Duodenal mucosa (tissue), 2 donors: ENCODE measurements around the gene AACS.

ENCODE experiments used
- H3K27ac ChIP-seq: one replicate; pipeline ENCODE4 v1.7.0; 2013; ENCODE audit warnings: low read depth, low read length
- H3K27me3 ChIP-seq, 2 donors: one replicate each; pipeline ENCODE4 v1.7.0; 2013; ENCODE audit warnings: low read length in 2 of 2, control low read depth in 1 of 2; ENCODE audit not compliant: insufficient read depth in 2 of 2, control insufficient read depth in 1 of 2
- H3K36me3 ChIP-seq, 2 donors: one replicate each; pipeline ENCODE4 v1.7.0; 2013; ENCODE audit warnings: low read length in 2 of 2, control low read depth in 1 of 2; ENCODE audit not compliant: insufficient read depth in 2 of 2, control insufficient read depth in 1 of 2
- H3K4me1 ChIP-seq, 2 donors: one replicate each; pipeline ENCODE4 v1.7.0; 2013; ENCODE audit warnings: low read length in 2 of 2, control low read depth in 1 of 2; ENCODE audit not compliant: insufficient read depth in 2 of 2, control insufficient read depth in 1 of 2
- H3K4me3 ChIP-seq, 2 donors: one replicate each; pipeline ENCODE4 v1.7.0; 2013; ENCODE audit warnings: low read length in 2 of 2, low read depth in 1 of 2
- H3K9ac ChIP-seq, 2 donors: one replicate each; pipeline ENCODE4 v1.7.0; 2013; ENCODE audit warnings: low read length in 2 of 2, low read depth in 1 of 2
- H3K9me3 ChIP-seq, 2 donors: one replicate each; pipeline ENCODE4 v1.7.0; 2013; ENCODE audit warnings: low read length in 2 of 2, control low read depth in 1 of 2; ENCODE audit not compliant: control insufficient read depth in 1 of 2

AACS gene

DNA sequence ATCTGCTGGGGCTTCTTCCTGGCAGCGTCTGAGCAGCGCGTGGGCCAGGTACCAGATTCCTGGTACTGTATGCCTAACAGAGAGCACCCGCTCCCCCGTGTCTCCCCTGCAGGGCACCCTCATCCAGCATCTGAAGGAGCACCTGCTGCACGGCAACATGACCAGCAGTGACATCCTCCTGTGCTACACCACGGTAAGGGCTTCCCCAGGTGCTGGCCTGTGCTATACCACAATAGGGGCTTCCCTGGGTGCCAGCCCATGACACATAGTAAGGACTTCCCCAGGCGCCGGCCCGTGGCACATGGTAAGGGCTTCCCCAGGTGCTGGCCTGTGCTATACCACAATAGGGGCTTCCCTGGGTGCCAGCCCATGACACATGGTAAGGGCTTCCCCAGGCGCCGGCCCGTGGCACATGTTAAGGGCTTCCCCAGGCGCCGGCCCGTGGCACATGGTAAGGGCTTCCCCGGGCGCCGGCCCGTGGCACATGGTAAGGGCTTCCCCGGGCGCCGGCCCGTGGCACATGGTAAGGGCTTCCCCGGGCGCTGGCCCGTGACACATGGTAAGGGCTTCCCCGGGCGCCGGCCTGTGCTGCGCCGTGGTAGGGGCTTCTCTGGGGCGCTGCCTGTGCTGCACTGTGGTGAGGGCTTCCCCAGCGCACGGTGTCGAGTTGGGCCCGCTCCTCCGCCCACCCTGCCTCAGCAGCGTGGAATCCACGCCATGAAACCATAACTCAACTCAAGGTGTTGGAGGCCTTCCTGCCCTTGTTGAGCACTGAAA lies 49.3 kb downstream of the AACS start:
- no peak overlapping the region for H3K4me3 ChIP-seq
- H3K36me3 ChIP-seq, result peaks cover 8 to 55% of the 10 kb centered on the region in 2 donors
- H3K9me3 ChIP-seq, result no peaks in the 10 kb centered on the region
- no peak overlapping the region for H3K27ac ChIP-seq
- no peaks in the 10 kb centered on the region for H3K4me1 ChIP-seq
- no peaks in the 10 kb centered on the region for H3K27me3 ChIP-seq
- no peak overlapping the region for H3K9ac ChIP-seq

DNA sequence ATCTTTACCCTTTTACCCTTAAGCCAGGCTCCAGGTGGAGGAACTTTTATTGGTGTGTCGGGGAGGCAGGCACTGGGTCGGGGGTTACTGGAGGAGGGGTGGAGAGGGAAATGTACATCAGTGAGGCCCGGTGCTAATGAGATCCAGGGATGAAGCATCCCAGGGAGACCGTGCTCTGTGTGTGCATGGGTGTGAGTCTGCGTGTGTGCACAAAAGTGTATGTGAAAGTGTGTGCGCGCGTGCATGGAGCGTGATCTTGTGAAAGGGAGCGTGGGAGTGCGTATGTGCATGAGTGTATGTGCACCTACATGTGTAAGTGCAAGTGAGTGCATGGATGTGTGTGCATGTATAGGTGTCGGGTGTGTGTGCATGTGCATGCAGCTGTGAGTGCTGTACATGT lies 55.3 kb downstream of the AACS start:
- Histone ChIP-seq H3K4me1 (peaks cover 5 to 15% of the 10 kb centered on the region in 2 donors), H3K27me3 (no peaks in the 10 kb centered on the region), H3K36me3 (peaks cover 7 to 58% of the 10 kb centered on the region in 2 donors), H3K9ac (no peak overlapping the region), H3K4me3 (no peak overlapping the region), H3K9me3 (no peaks in the 10 kb centered on the region), H3K27ac (no peak overlapping the region)

DNA sequence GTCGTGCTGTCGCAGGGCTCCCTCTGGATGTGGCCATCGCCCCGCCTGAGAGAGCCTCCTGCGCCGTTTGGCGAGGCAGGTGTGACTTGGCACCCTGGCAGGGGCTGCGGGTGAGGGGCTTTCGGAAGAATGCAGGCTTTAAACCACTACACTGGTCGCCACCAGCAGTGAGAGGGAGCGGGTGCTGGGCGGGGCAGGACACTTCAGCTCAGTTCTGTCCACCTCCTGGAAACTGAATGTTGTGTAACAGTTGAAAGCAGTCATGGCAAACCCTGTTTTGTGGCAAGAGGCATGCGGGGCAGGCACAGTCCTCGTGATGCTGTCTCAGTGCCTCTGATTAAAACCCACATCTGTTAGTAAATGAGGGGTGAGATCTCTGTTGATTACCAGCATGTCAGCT lies 55.9 kb downstream of the AACS start:
- no peaks in the 10 kb centered on the region for H3K27me3 ChIP-seq
- peaks cover 7 to 57% of the 10 kb centered on the region in 2 donors for H3K36me3 ChIP-seq
- peaks cover 5 to 15% of the 10 kb centered on the region in 2 donors for H3K4me1 ChIP-seq
- H3K4me3 ChIP-seq, result no peak overlapping the region
- H3K9ac ChIP-seq, result no peak overlapping the region
- no peaks in the 10 kb centered on the region for H3K9me3 ChIP-seq
- no peak overlapping the region for H3K27ac ChIP-seq

DNA sequence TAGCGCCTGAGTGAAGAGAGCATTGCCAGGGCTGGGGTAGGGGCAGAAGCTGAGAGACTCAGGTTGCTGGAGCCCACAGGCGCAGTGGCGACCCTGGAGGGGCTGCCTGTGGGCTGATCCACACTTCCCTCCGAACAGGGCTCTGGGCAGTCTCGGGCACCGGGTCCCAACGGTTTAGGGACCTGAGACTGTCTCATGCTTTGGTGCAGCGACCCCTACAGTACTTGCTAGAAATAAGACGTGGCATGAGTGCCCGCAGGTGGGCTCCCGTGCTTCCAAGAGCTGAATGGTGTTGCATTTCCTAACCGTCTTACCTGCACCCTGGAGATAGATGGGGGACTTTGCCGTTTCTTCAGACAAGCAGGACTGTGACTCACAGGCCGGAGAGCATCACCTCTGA lies 57.4 kb downstream of the AACS start:
- no peak overlapping the region for H3K27ac ChIP-seq
- no peaks in the 10 kb centered on the region for H3K27me3 ChIP-seq
- H3K36me3 ChIP-seq, result peaks cover 7 to 59% of the 10 kb centered on the region in 2 donors
- H3K4me1 ChIP-seq, result peaks cover 5 to 15% of the 10 kb centered on the region in 2 donors
- no peak overlapping the region for H3K4me3 ChIP-seq
- no peaks in the 10 kb centered on the region for H3K9me3 ChIP-seq
- H3K9ac ChIP-seq, result no peak overlapping the region

DNA sequence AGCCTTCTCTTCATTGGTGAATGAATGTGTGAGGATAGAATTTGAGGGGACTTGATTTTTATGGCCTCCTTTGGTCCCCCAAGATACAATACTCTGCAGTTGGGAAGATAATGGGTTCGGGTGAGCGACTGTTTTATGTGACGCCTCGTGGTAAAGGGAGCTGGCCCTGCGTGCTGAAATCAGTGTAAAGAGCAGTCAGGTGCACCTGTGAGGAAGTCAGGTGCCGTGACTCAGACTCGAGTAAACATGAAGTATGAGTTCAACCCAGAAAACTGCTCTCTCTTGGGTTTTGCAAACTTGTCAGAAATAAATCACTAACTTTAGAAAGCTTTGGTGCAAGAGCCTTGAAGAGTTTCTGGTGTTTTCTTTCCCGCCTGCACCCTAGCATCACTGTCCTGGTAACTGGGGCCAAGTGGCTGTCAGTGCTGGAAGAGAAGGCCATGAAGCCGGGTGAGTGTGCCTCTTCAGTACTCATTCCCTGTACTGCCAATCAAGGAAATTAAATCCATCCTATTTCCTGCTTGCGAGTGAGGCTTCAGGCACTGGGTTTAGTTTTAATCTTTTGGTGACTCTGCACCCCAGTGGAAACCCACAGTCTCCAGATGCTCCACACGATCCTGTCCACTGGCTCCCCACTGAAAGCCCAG lies 59.2 kb downstream of the AACS start:
- Histone ChIP-seq H3K27me3 (no peaks in the 10 kb centered on the region), H3K4me1 (peaks cover 5 to 15% of the 10 kb centered on the region in 2 donors), H3K9me3 (no peaks in the 10 kb centered on the region), H3K27ac (no peak overlapping the region), H3K9ac (no peak overlapping the region), H3K36me3 (peaks cover 1 to 49% of the 10 kb centered on the region in 2 donors), H3K4me3 (no peak overlapping the region)

DNA sequence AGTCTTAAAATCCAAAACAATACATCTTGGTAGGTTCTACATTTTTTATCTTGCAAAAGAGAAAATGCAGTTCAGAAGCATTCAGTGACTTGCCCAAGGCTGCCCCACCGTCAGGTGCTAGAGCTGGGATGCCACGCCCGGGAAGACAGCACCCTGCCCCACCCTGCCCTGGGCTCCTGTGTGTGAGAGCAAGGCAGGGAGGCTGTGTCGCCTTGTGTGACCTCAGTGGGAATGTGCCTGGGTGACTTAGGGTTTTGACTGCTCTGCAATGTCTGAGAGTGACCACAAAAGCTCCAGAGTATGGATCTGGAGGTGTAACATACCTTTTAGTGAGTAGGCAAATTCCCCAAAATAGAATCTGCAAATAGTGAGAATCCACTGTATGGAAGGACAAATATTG lies 60.0 kb downstream of the AACS start:
- H3K9me3 ChIP-seq, result no peaks in the 10 kb centered on the region
- H3K9ac ChIP-seq, result no peak overlapping the region
- H3K27me3 ChIP-seq, result no peaks in the 10 kb centered on the region
- H3K4me1 ChIP-seq, result peaks cover 5 to 15% of the 10 kb centered on the region in 2 donors
- no peak overlapping the region for H3K27ac ChIP-seq
- peaks cover 4 to 45% of the 10 kb centered on the region in 2 donors for H3K36me3 ChIP-seq
- no peak overlapping the region for H3K4me3 ChIP-seq

DNA sequence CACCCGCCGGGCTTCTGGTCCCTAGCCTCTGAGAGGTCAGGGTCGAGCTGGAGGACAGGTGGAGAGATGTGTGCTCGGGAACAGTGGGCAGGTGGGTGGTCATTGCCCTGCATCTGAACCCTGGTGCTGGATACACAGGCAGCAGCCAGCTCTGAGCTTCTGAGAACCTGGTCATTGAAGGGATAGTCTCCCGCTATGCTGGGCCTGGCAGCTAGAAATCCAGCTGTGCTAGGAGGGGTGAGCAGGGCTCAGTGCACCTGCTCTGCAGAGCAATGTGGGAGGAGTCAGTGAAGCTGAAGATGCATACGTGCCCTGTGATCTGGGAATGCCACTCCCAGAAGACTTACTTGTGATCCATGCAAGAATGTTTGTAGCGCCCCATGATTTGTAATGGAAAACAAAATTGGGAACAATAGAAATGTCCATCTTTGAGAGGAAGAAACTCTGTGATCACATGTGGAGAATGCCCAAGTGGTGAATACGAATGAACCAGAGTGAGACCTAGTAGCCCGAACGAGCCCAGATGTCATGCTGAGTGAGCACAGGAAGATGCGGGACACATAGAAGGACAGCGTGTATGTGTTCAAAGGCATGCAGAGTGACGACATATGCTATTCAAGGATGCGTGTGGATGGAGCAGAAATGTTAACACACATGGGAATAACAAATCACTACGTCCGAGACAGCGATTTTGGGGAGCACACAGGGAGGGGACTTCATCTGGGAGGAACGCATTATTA lies 63.4 kb downstream of the AACS start:
- no peak overlapping the region for H3K4me3 ChIP-seq
- no peak overlapping the region for H3K9ac ChIP-seq
- no peaks in the 10 kb centered on the region for H3K27me3 ChIP-seq
- peaks cover 5 to 15% of the 10 kb centered on the region in 2 donors for H3K4me1 ChIP-seq
- H3K36me3 ChIP-seq, result peaks cover 4 to 35% of the 10 kb centered on the region in 2 donors
- no peaks in the 10 kb centered on the region for H3K9me3 ChIP-seq
- H3K27ac ChIP-seq, result no peak overlapping the region

DNA sequence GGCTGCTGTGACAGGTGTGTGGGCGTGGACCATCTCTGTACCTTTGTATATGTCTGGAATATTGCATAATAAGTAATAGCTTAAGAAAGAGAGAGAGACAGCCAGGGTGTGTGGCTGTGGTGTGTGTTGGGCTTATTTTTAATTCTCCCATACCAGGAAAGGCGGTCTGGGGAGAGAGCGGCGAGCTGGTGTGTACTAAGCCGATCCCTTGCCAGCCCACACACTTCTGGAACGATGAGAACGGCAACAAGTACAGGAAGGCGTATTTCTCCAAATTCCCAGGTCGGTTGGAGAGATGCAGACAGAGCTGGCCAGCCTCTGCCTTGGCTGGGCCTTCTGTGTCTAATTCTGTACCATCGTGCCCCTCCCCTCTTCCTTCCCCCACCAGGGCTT lies 63.9 kb downstream of the AACS start:
- Histone ChIP-seq H3K36me3 (peaks cover 4 to 37% of the 10 kb centered on the region in 2 donors), H3K27me3 (no peaks in the 10 kb centered on the region), H3K4me1 (peaks cover 5 to 10% of the 10 kb centered on the region in 2 donors), H3K27ac (no peak overlapping the region), H3K4me3 (no peak overlapping the region), H3K9me3 (no peaks in the 10 kb centered on the region), H3K9ac (no peak overlapping the region)

DNA sequence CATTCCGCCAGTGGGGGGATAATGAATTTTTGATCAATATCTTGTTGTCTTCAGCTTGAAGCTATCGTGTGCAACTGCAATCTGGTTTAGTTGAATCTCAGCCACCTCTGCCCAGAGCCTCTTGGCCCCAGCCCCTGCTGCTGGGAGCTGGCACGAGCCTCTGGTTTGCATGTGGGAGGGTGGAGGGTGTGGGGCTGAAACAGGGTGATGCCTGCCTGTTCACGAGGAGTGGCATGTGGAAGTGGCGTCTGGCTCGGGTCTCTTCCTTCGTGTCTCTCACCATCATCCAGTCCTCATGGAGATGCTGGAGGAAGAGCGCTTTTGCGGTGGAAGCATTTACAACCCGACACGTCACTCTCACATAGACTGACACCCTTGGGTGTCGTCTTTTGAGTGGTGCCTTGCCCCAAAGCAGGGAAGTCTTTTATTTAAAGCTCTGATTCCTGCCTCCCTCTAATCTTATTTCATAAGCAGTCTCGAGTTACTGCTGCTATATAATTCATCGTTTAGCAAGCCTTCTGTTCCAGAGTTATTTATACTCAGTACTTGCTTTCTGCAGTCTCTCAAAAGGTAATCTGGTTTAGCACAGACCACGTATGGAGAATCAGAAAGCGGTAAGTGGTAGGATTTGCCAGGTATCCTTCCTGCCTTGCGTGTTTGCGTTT lies 64.5 kb downstream of the AACS start:
- peaks cover 5 to 6% of the 10 kb centered on the region in 2 donors for H3K4me1 ChIP-seq
- no peak overlapping the region for H3K9ac ChIP-seq
- no peaks in the 10 kb centered on the region for H3K9me3 ChIP-seq
- H3K27ac ChIP-seq, result no peak overlapping the region
- H3K4me3 ChIP-seq, result no peak overlapping the region
- peaks cover 4 to 42% of the 10 kb centered on the region in 2 donors for H3K36me3 ChIP-seq
- H3K27me3 ChIP-seq, result no peaks in the 10 kb centered on the region
